OCI-LY1 (cell line): Measurements from ENCODE around the gene ARMH4.

Experiments used
- H2AFZ ChIP-seq: fragments of 200-600 bp; sonication (generic), shearing (Covaris generic); 2 replicates; pipeline ENCODE4 v1.6.0; 2014; ENCODE audit warnings: antibody characterized with exemption, mild to moderate bottlenecking, low read length
- H3F3A ChIP-seq: fragments of 200-600 bp; sonication (generic), shearing (Covaris generic); 2 replicates; pipeline ENCODE4 v1.6.0; 2014; ENCODE audit warnings: mild to moderate bottlenecking, antibody characterized with exemption, low read length, moderate library complexity; ENCODE audit not compliant: insufficient read depth
- H3K27ac ChIP-seq: fragments of 200-600 bp; sonication (generic); 2 replicates; pipeline ENCODE4 v1.5.1; 2014; ENCODE audit warnings: low read length, mixed run types, mild to moderate bottlenecking, low read depth; ENCODE audit not compliant: poor library complexity, severe bottlenecking
- H3K27me3 ChIP-seq: fragments of 200-600 bp; sonication (generic); 2 replicates; pipeline ENCODE4 v1.6.0; 2014; ENCODE audit warnings: antibody characterized with exemption, mild to moderate bottlenecking, low read length, moderate library complexity; ENCODE audit not compliant: insufficient read depth
- H3K36me3 ChIP-seq: fragments of 200-600 bp; sonication (generic); 2 replicates; pipeline ENCODE4 v1.6.1; 2014; ENCODE audit warnings: mild to moderate bottlenecking, antibody characterized with exemption, low read length, moderate library complexity, mixed read lengths; ENCODE audit not compliant: insufficient read depth
- H3K4me1 ChIP-seq: fragments of 200-600 bp; sonication (generic); 2 replicates; pipeline ENCODE4 v1.5.1; 2014; ENCODE audit warnings: mild to moderate bottlenecking, low read length, moderate library complexity; ENCODE audit not compliant: insufficient read depth, severe bottlenecking
- H3K4me2 ChIP-seq: fragments of 200-600 bp; sonication (generic), shearing (Covaris generic); 2 replicates; pipeline ENCODE4 v1.6.1; 2014; ENCODE audit warnings: low read length
- H3K4me3 ChIP-seq: fragments of 200-600 bp; sonication (generic); 2 replicates; pipeline ENCODE4 v1.5.1; 2014; ENCODE audit warnings: low read length, low read depth, mild to moderate bottlenecking, mixed read lengths; ENCODE audit not compliant: poor library complexity, severe bottlenecking
- H3K79me2 ChIP-seq: fragments of 200-600 bp; shearing (Covaris generic); 2 replicates; pipeline ENCODE4 v1.6.1; 2016; ENCODE audit warnings: mixed run types, low read length, mixed read lengths; ENCODE audit not compliant: insufficient read depth
- H3K9ac ChIP-seq: fragments of 200-600 bp; sonication (generic), shearing (Covaris generic); 2 replicates; pipeline ENCODE4 v1.6.1; 2014; ENCODE audit warnings: mild to moderate bottlenecking, low read length, mixed read lengths
- H3K9me2 ChIP-seq: fragments of 200-600 bp; sonication (generic), shearing (Covaris generic); 2 replicates; pipeline ENCODE4 v1.6.1; 2014; ENCODE audit warnings: low read depth, mild to moderate bottlenecking, low read length, mixed read lengths
- H3K9me3 ChIP-seq: fragments of 200-600 bp; shearing (Covaris generic); 2 replicates; pipeline ENCODE4 v1.6.1; 2014; ENCODE audit warnings: low read length, mixed read lengths
- H4K20me1 ChIP-seq: fragments of 200-600 bp; sonication (generic), shearing (Covaris generic); 2 replicates; pipeline ENCODE4 v1.6.0; 2016; ENCODE audit warnings: mild to moderate bottlenecking, low read length; ENCODE audit not compliant: insufficient read depth
- CTCF ChIP-seq: fragments of 200-600 bp; sonication (generic), shearing (Covaris generic); IDR thresholded peaks from 2 replicates; pipeline ENCODE4 v1.5.1; 2017; ENCODE audit warnings: mild to moderate bottlenecking, antibody characterized with exemption, low read length, moderate library complexity, mixed read lengths
- EZH2 ChIP-seq: fragments of 200-600 bp; sonication (generic), shearing (Covaris generic); IDR thresholded peaks from 2 replicates; pipeline ENCODE4 v1.8.0; 2017; ENCODE audit warnings: borderline replicate concordance, mixed run types, mild to moderate bottlenecking, antibody characterized with exemption, low read length, moderate library complexity, mixed read lengths

ARMH4 gene

DNA sequence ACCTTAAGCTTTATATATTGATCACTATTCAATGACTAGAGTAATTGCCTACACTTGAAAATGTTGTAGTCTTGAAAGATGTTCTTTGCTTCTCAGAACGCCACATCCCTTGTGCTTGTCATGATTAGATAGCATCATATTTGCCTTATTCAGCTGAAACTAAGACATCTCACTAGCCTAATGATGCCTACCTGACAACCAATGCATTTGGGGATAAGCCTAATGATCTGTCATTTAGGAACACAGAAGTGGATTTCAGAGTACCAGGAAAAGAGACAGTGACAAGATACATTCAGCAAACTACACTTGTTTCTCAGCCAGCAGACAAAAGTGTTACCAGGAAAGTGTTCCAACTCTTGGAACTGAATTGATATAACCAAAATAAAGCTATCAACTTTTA, 83.7 kb downstream of the ARMH4 start:
- Histone ChIP-seq H3K9me3 (no peaks in the 10 kb centered on the region), H4K20me1 (no peaks in the 10 kb centered on the region), H3K27me3 (no peaks in the 10 kb centered on the region), H3K9me2 (no peaks in the 10 kb centered on the region), H2AFZ (no peak overlapping the region), H3K4me3 (no peak overlapping the region), H3K9ac (no peak overlapping the region), H3K4me2 (no peak overlapping the region), H3K4me1 (no peaks in the 10 kb centered on the region), H3F3A (no peaks in the 10 kb centered on the region), H3K27ac (no peak overlapping the region), H3K79me2 (no peaks in the 10 kb centered on the region), H3K36me3 (no peaks in the 10 kb centered on the region)
- TF ChIP-seq CTCF (no peak), EZH2 (no peak)

DNA sequence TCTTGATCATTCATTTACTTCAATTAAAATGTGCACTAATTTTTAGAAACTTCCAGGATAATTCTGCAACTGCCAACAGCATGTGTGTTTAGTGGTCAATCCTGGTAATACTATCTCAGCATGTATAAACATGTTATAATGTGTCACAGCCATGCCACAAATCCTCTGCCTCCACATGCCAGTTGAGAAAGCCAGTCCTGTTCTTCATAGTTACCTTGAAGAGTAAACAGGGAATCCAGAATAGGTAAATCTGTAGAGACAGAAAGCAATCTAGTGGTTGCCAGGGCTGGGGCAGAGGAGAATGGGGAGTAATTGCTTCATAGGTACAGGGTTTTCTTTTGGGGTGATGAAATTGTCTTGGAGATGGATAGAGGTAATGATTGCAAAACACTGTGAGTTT, 85.9 kb downstream of the ARMH4 start:
- no peaks in the 10 kb centered on the region for H4K20me1 ChIP-seq
- no peaks in the 10 kb centered on the region for H3K4me1 ChIP-seq
- no peak overlapping the region for H3K9ac ChIP-seq
- H3K9me2 ChIP-seq, result no peaks in the 10 kb centered on the region
- H3K36me3 ChIP-seq, result no peaks in the 10 kb centered on the region
- no peaks in the 10 kb centered on the region for H3K9me3 ChIP-seq
- no peak overlapping the region for H3K4me3 ChIP-seq
- H2AFZ ChIP-seq, result no peak overlapping the region
- H3K27me3 ChIP-seq, result no peaks in the 10 kb centered on the region
- H3K27ac ChIP-seq, result no peak overlapping the region
- H3F3A ChIP-seq, result no peaks in the 10 kb centered on the region
- no peak overlapping the region for H3K4me2 ChIP-seq
- TF ChIP-seq CTCF (no peak), EZH2 (no peak)
- H3K79me2 ChIP-seq, result no peaks in the 10 kb centered on the region

- no peak overlapping the region for H3K4me3 ChIP-seq
- no peaks in the 10 kb centered on the region for H3F3A ChIP-seq
- H3K9ac ChIP-seq, result no peak overlapping the region
- H3K4me1 ChIP-seq, result no peaks in the 10 kb centered on the region
- H4K20me1 ChIP-seq, result no peaks in the 10 kb centered on the region
- no peaks in the 10 kb centered on the region for H3K9me2 ChIP-seq
- no peaks in the 10 kb centered on the region for H3K79me2 ChIP-seq
- H3K27me3 ChIP-seq, result no peaks in the 10 kb centered on the region
- no peaks in the 10 kb centered on the region for H3K9me3 ChIP-seq
- H3K27ac ChIP-seq, result no peak overlapping the region
- no peak overlapping the region for H3K4me2 ChIP-seq
- H2AFZ ChIP-seq, result no peak overlapping the region
- no peaks in the 10 kb centered on the region for H3K36me3 ChIP-seq
- TF ChIP-seq CTCF (no peak), EZH2 (no peak)
Observed at GRCh38 chr14:58061581-58061980, 90.4 kb downstream of the ARMH4 start.
